Neuronal stem cell (in vitro differentiated cells): Measurements from ENCODE around the gene BEAN1.

Source experiments
- DNase-seq: peaks from one replicate; pipeline ENCODE4 v3.0.0-alpha.2; 2013; ENCODE audit warnings: low spot score
- H2AFZ ChIP-seq: one replicate; pipeline ENCODE4 v1.6.1; 2013; ENCODE audit warnings: mild to moderate bottlenecking, low read length, inconsistent platforms
- H2AK5ac ChIP-seq: 2 replicates; pipeline ENCODE4 v1.6.1; 2013; ENCODE audit warnings: low read depth, mild to moderate bottlenecking, inconsistent platforms, low read length, moderate library complexity, mixed read lengths
- H2BK120ac ChIP-seq: 2 replicates; pipeline ENCODE4 v1.6.1; 2013; ENCODE audit warnings: low read depth, mild to moderate bottlenecking, inconsistent platforms, low read length, moderate library complexity, mixed read lengths
- H2BK12ac ChIP-seq: one replicate; pipeline ENCODE4 v1.6.1; 2013; ENCODE audit warnings: low read length, inconsistent platforms
- H2BK15ac ChIP-seq: 2 replicates; pipeline ENCODE4 v1.6.1; 2013; ENCODE audit warnings: mild to moderate bottlenecking, low read length, inconsistent platforms, mixed read lengths
- H2BK5ac ChIP-seq: one replicate; pipeline ENCODE4 v1.6.1; 2013; ENCODE audit warnings: inconsistent platforms, mild to moderate bottlenecking, low read length, moderate library complexity
- H3K14ac ChIP-seq: one replicate; pipeline ENCODE4 v1.6.1; 2013; ENCODE audit warnings: low read length, inconsistent platforms
- H3K18ac ChIP-seq: 2 replicates; pipeline ENCODE4 v1.6.1; 2013; ENCODE audit warnings: low read length, inconsistent platforms
- H3K23ac ChIP-seq: 2 replicates; pipeline ENCODE4 v1.6.1; 2013; ENCODE audit warnings: low read depth, mild to moderate bottlenecking, mixed read lengths, low read length, inconsistent platforms; ENCODE audit not compliant: poor library complexity
- H3K27ac ChIP-seq: replicated peaks from 3 replicates; pipeline ENCODE4 v1.5.1; 2013; ENCODE audit warnings: low read length, inconsistent platforms
- H3K27me3 ChIP-seq, 3 experiments: 2 replicates each; pipeline ENCODE4 v1.6.1; 2013; ENCODE audit warnings: low read length in 3 of 3, mild to moderate bottlenecking in 2 of 3, inconsistent platforms in 1 of 3, low read depth in 1 of 3, mixed read lengths in 1 of 3, moderate library complexity in 1 of 3; ENCODE audit not compliant: control insufficient read depth in 3 of 3, insufficient read depth in 3 of 3
- H3K36me3 ChIP-seq, 2 donors: replicated peaks in 1 of 2; 2 replicates each; pipeline ENCODE4 v1.6.1; 2013; ENCODE audit warnings: low read length in 2 of 2; ENCODE audit not compliant: control insufficient read depth in 2 of 2, insufficient read depth in 2 of 2
- H3K4ac ChIP-seq: 2 replicates; pipeline ENCODE4 v1.6.1; 2013; ENCODE audit warnings: inconsistent platforms, mild to moderate bottlenecking, low read length, moderate library complexity
- H3K4me1 ChIP-seq, 2 donors: 1 replicate in 1 of 2; 2 replicates in 1 of 2; pipeline ENCODE4 v1.6.1; 2013; ENCODE audit warnings: low read length in 2 of 2, low read depth in 1 of 2; ENCODE audit not compliant: control insufficient read depth in 2 of 2, insufficient read depth in 1 of 2
- H3K4me2 ChIP-seq: one replicate; pipeline ENCODE4 v1.6.1; 2013; ENCODE audit warnings: mild to moderate bottlenecking, low read length, inconsistent platforms; ENCODE audit not compliant: insufficient read depth, poor library complexity, severe bottlenecking
- H3K4me3 ChIP-seq, 2 donors: 2 replicates each; pipeline ENCODE4 v1.5.1; 2013; ENCODE audit warnings: low read length in 2 of 2, mild to moderate bottlenecking in 2 of 2, inconsistent platforms in 1 of 2, moderate library complexity in 1 of 2
- H3K79me1 ChIP-seq: one replicate; pipeline ENCODE4 v1.6.1; 2013; ENCODE audit warnings: low read depth, mild to moderate bottlenecking, inconsistent platforms, low read length, moderate library complexity
- H3K9ac ChIP-seq: one replicate; pipeline ENCODE4 v1.6.1; 2013; ENCODE audit warnings: mild to moderate bottlenecking, low read depth, low read length, inconsistent platforms; ENCODE audit not compliant: poor library complexity
- H3K9me3 ChIP-seq, 2 donors: replicated peaks in 1 of 2; 2 replicates each; pipeline versions ENCODE3 to v1.6.1; 2013; ENCODE audit warnings: low read length in 2 of 2, mild to moderate bottlenecking in 2 of 2, inconsistent platforms in 1 of 2, low read depth in 1 of 2, mixed read lengths in 1 of 2, moderate library complexity in 1 of 2; ENCODE audit not compliant: control insufficient read depth in 2 of 2, insufficient read depth in 1 of 2
- H4K8ac ChIP-seq: one replicate; pipeline ENCODE4 v1.6.1; 2013; ENCODE audit warnings: low read depth, mild to moderate bottlenecking, inconsistent platforms, low read length, moderate library complexity
- H4K91ac ChIP-seq: one replicate; pipeline ENCODE4 v1.6.1; 2013; ENCODE audit warnings: low read length, low read depth, mild to moderate bottlenecking, inconsistent platforms; ENCODE audit not compliant: poor library complexity
- WGBS, 2 donors: extraction: QIAGEN DNeasy Blood & Tissue Kit; methylation state at CpG; one replicate each; pipeline ENCODE4 v1.1.7; 2013; ENCODE audit warnings: missing lambda C conversion rate in 2 of 2, mixed read lengths in 1 of 2; ENCODE audit not compliant: insufficient read length in 2 of 2, insufficient replicate concordance in 1 of 2; ENCODE audit errors: extremely low coverage in 2 of 2; 5-methylcytosine and 5-hydroxymethylcytosine counted together

The BEAN1 gene

GRCh38 chr16:66423177-66423576 is 3.9 kb upstream of the BEAN1 start:
- Histone ChIP-seq H3K4me1 (peaks cover 4 to 13% of the 10 kb centered on the region in 2 donors), H3K27me3 (peaks cover 15 to 62% (median 33%) of the 10 kb centered on the region in 3 experiments), H4K8ac (no peak overlapping the region), H3K18ac (no peak overlapping the region), H2BK5ac (no peak overlapping the region), H3K4me2 (no peak overlapping the region), H3K4ac (no peak overlapping the region), H3K9me3 (peaks cover 2 to 7% of the 10 kb centered on the region in 2 donors), H3K9ac (no peak overlapping the region), H3K23ac (no peak overlapping the region), H3K14ac (no peak overlapping the region), H2BK120ac (no peak overlapping the region), H3K27ac (no peak overlapping the region), H3K79me1 (no peaks in the 10 kb centered on the region), H2AK5ac (no peak overlapping the region), H2BK12ac (no peak overlapping the region), H3K36me3 (no peaks in the 10 kb centered on the region), H3K4me3 (no peak overlapping the region), H2BK15ac (no peak overlapping the region), H4K91ac (no peak overlapping the region), H2AFZ (no peak overlapping the region)
- WGBS, 2 donors, result no CpG with 5 or more reads among the region's 1 CpG
- DNase-seq, result no peak

- H2AFZ ChIP-seq, result no peak overlapping the region
- H4K91ac ChIP-seq, result no peak overlapping the region
- no peak overlapping the region for H2BK5ac ChIP-seq
- H2AK5ac ChIP-seq, result no peak overlapping the region
- DNase-seq, result no peak
- no peak overlapping the region for H3K9ac ChIP-seq
- no peak overlapping the region for H3K4me3 ChIP-seq
- no peak overlapping the region for H2BK120ac ChIP-seq
- no peak overlapping the region for H2BK12ac ChIP-seq
- H3K4me1 ChIP-seq, result peaks cover 11 to 13% of the 10 kb centered on the region in 2 donors
- H3K36me3 ChIP-seq, result no peaks in the 10 kb centered on the region
- H2BK15ac ChIP-seq, result no peak overlapping the region
- H3K27me3 ChIP-seq, result peaks cover 15 to 82% (median 50%) of the 10 kb centered on the region in 3 experiments
- no peak overlapping the region for H3K27ac ChIP-seq
- WGBS, 2 donors, result no CpG with 5 or more reads among the region's 8 CpGs
- H3K4me2 ChIP-seq, result no peak overlapping the region
- H3K9me3 ChIP-seq, result peaks cover 2 to 7% of the 10 kb centered on the region in 2 donors
- no peak overlapping the region for H3K14ac ChIP-seq
- H3K18ac ChIP-seq, result no peak overlapping the region
- H3K79me1 ChIP-seq, result no peaks in the 10 kb centered on the region
- H4K8ac ChIP-seq, result no peak overlapping the region
- no peak overlapping the region for H3K23ac ChIP-seq
- no peak overlapping the region for H3K4ac ChIP-seq
These were observed 1.4 kb upstream of the BEAN1 start for GRCh38 chr16:66425651-66426050.

GRCh38 chr16:66426112-66427035 is 721 bp upstream of the BEAN1 start:
- Histone ChIP-seq H3K36me3 (no peaks in the 10 kb centered on the region), H3K79me1 (no peaks in the 10 kb centered on the region), H2BK12ac (no peak overlapping the region), H3K27me3 (peaks cover 15 to 77% (median 50%) of the 10 kb centered on the region in 3 experiments), H3K23ac (no peak overlapping the region), H2AFZ (peak overlapping the region; percentile 81), H2BK120ac (no peak overlapping the region), H2AK5ac (peak overlapping the region; percentile 22), H3K4me1 (peaks cover 11 to 13% of the 10 kb centered on the region in 2 donors), H2BK5ac (no peak overlapping the region), H3K4ac (no peak overlapping the region), H3K27ac (no peak overlapping the region), H4K8ac (no peak overlapping the region), H3K14ac (peak overlapping the region; percentile 59), H3K9me3 (peaks cover 2 to 7% of the 10 kb centered on the region in 2 donors), H3K18ac (peak overlapping the region; percentile 68), H2BK15ac (peak overlapping the region; percentile 59), H3K4me2 (peak overlapping the region; percentile 75), H3K9ac (peak overlapping the region; percentile 90), H3K4me3 (peak overlapping the region; percentile 41 to 78), H4K91ac (no peak overlapping the region)
- no CpG with 5 or more reads among the region's 56 CpGs for WGBS, 2 donors
- DNase-seq, result no peak
